Frontal cortex (tissue), 4 donors: ENCODE measurements around the gene RNF5. TPM values are rescaled to one million over a fixed set of nuclear protein-coding genes. Genes with fewer than 3 reads are reported as not detected.
"Not testable (repeated sequence)": the region's sequence is repeated elsewhere in the genome, so short reads cannot be mapped to it uniquely, and the experiment has no call there.

Source experiments
- DNase-seq, 2 donors: peaks; one replicate each; pipeline ENCODE4 v3.0.0; 2012; ENCODE audit warnings: low spot score in 2 of 2
- FAIRE-seq: peaks from 2 replicates; lab custom pipeline; 2012; peaks lifted over from hg19 to GRCh38; lab: Jason Lieb, UNC
- total RNA-seq: library from RNA; depleted of rRNA; stranded (reverse); fragments of >200 nt; gene quantifications from one replicate; pipeline ENCODE4 v1.2.3, GENCODE V29; 2014
- donor health status: control.
- donor health status: control.
- donor health status: control.

Gene RNF5
- total RNA-seq, 1 donor from 2014 or later: 104 TPM

DNA sequence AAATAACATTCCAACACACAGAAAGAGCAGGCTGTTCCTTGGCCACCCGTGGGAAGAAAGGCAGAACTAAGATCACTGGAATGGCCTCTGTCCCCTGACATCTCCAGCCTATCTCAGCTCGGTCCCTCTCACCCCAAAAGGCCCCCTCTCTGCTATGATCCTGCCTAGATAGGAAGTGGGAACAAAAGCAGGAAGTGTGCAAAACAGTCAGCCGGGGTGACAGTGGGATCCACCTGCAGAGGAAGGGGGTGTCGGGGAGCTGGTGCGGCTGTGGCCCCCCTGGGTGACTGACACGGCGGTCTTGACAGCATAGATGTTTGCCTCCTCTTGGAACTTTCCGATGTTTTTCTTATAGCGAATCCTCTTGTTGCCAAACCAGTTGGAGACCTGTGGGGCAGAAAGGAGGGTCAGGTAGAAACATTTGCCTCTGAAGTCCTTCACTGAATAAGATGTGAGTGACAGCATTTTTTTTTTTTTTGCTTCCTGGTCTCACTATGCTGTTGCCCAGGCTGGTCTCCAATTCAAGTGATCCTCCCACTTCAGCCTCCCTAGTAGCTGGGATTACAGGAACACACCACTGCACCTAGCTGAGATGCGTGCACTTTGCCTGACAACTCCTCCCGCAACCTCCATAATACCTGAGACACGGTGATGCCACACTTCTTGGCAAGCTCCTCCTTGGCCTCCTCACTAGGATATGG, 9.0 kb downstream of the RNF5 start:
- FAIRE-seq: no peak
- no peak for DNase-seq

DNA sequence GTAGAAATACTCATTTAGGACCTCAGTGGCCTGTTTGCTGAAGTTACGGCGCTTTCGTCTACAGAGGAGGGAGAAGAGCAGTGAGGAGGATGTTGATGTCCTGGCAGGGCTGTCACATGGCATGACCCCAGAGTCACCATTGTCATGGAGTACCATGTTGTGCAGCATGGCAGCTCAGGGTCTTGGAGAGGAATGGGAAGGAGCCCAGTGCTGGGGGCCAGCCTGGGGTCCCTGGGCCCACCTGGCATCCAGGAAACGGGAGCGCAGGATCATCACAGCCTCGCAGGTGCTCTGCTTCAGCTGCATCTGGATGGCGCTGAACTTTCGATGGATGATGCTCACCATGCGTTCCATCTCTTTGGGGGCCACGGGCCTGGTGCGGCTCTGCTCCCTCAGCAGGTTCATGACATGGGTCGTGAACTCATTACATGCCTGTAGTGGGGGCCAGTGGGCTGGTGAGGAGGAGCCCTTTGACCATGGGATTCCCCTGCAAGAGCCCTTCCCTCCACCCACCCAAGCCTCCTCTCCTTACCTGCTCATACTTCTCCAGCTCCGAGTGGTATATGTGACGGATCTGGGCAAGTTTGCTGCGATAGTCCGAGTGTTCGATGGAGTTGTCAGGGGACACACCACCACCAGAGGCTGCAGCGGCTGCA, 9.6 kb downstream of the RNF5 start:
- DNase-seq, FAIRE-seq: not testable (repeated sequence)

DNA sequence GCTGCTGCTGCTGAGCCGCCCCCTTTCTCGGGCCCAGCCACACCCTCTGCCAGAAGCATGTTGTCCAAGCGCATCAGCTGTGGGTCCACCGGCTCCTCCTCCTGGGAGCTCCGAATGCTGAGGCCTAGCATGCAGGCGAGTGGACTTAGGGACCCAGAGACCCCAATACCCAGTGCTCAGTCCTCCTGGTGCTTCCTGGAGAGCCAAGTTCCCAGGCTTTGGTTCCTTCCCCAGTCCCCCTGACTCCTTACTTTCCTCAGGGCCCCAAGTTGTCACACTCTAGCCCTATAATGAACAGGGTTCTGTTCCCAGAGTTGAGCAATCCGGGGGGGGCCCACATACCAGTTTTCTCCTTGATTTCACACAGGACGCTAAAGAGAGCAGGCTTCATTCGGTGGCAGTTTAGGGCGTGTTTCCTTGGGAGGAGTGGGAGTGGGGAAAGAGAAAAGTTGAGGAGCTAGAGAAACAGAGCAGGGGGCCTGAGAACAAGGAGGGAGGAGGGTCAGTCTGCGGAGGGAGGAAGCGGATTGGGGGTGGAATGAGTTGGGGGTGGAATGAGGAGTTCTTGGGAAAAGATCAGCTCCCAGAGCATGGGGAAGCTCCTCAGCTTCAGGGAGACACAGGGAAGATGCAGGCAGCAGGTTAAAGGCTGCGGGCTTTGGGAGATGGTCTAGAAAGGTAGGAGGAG, 10.3 kb downstream of the RNF5 start:
- no peak for DNase-seq
- no peak for FAIRE-seq

DNA sequence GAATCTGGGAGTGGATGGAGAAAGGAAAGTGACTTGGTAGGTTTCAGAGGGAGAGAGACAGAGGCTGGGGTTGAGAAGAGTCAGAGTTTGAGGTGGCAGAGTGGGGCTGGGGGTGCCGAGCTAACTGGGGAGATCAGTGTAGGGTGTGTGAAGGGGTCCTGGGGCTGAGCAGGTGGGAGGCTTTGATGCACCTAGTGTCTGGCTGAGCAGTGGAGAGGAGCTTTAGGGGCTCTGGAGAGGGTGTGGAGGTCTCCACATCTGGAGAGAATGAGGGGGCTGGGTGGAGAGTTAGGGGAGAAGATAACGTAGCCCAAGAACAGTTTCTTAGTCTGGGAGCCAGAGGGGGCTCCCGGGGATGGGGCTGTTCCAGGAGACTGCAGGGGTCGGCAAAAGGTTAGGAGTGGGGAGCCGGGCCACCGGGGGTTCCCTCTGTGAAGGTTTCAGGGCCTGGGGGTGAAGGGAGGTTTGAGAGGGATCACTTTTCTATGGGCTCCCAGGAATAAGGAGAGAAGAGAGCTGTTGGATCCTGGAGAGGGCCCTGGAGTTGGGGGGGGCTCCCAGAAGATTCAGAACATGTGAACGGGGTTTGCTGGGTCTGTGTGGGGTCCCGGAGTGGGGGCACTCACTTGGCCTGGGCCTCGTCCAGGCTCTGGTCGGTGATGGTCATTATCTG, 11.0 kb downstream of the RNF5 start:
- no peak for DNase-seq
- no peak for FAIRE-seq

DNA sequence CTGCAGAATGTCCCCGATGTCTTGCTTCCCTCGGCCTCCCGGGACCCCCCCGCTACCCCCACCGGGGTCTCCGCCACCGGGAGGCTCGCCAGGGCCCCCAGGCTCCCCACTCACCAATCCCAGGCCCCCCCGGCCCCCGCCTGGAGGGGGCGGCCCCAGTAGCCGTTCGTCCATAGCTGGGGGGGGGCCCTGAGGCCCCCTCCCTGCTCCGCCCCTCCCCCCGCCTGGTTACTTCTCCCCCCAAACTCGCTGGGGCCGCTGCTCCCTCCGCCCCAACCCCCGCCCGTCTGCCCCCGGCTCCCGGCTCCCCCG, 11.5 kb downstream of the RNF5 start:
- no peak for FAIRE-seq
- no peak for DNase-seq

DNA sequence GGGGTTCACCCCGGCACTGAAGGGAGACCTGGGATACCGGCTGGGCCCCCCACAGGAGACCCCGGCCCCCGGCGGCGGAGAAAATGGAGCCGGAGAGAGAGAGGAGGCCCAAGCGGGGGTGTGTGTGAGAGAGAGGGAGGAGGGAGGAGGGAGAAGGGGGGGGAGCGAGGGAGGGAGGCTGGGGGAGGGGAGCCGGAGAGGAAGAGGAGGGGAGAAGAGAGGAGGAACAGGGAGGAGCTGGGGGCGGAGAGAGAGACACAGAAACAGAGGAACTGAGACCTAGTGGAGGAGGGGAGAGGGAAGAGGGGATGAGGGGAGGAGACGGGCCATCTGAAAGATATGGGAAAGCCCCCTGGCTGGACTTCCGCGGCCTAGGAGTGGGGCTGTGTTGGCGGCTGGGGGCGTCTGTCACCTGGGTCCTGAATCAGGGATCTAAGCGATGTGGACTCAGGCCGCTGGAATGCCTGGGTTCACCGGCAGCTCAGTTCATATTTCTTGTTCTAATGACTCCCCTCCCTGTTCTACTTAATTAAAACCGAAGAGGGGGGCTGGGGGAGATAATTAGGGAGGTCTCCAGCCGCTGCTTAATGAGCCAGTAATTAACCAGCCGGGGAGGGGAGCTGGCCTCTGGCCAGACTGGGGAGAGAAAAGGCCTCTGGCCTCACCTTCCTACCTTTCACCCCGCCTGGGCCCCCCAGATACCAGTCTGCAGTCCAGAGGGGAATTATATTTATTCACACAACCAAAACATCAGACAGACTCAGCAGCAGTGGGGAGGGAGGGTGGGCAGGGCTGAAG, 12.0 kb downstream of the RNF5 start, which contains the start of gene PBX2:
TSS of gene PBX2 (minus strand) at position 149 of the 798 bp plus-strand sequence. CDS start 287 bp downstream, outside the sequence.
- DNase-seq (peak; percentile 82 to 87), FAIRE-seq (no peak)

DNA sequence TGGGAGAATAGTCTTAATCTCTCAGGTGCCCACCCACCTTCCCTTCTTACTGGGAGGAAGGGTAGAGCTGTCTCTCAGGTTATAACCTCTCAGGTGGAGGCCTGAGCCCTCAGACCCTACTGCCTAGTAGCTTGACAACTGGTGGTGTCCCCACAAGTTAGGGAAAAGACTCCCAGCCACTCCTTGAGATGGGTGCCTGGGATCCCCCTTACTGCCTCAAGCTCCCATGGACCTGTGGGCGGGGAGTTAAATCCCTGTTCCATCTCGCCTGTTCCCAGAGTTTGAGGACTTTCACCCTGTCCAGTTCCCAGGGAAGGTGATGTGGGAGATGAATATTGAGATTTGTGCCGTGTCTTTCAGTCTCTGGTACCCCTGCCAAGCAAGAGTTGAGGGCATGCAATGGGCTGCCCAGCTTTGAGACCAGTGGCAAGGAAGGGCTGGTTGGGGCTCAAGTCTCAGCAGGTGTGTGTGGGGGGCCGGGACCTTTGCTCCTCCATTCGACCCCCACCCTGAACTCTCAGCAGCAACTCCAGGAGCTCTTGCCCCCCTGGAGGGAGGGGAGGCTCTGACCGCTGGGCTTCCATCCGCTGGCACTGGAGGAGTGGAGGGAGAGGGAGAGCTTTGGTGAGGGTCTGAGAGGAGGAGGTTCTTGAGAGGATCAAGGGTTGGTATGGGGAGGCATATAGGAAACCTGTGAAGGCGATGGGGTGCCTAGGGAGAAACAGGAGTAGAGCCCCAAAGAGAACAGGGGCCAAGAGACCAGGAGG, 12.9 kb downstream of the RNF5 start:
- no peak for DNase-seq
- no peak for FAIRE-seq

DNA sequence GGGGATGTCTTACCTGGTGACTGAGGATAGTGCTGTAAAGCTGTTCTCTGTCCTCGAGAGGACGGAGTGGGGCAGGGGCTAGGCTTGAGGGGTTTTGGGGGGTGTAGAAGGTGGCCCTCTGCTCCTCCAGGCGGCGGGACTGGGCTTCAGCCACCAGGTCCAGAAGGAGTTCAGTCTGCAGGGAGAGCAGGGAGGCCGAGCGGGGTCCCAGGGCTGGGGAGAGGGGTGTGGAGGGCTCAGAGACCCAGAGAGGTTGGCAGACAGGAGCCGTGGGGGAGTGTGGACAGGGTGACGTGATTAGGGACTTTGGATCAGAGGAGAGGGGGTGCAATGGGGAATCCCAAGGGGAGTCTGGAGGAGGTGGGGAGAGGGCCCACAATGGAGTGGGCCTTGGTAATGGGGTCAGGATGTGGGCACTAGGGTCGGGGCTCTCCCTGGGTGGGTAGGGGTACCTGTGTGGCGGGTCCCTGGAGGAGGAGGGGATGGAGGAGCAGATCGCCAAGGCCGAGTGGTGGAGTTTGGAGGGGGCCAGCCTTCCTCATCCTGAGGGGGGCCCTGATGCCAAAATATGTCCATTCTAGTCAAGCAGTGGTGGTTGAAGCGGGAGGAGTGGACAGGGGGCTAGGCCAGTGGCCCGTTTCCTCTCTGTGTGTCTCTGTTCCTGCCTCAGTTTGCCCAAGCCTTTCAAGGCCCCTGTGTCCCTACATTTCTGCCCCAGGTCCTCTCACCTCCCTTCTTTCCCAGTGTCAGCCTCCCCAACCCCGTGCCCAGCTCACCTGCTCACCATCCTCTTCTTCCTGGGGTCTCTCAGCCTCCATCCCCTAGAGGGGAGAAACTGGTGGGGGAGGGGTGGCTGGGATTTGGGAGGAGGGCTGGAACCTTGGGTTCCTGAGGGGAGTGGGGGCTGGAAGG, 13.7 kb downstream of the RNF5 start:
- DNase-seq: no peak
- no peak for FAIRE-seq

DNA sequence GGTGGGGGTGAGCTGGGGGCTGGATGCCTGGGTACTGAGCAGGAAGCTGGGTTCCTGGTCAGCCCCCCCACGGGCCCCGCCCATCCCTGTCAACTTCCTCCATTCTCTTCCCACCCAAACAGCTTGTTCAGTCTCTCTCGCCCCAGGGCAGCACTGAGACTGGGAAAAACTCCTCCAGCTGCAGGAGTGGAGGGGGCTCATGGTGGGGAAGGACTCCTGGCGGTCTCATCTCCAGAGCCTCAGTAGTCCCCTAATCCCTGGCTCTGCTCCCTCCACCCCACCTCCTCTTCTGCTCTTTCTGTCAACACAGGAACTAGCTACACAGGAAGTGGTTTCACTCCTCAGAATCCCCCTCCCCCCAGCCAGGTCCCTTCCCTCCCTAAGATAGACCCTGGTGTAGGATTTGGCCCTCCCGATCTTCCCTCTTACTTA, 14.4 kb downstream of the RNF5 start, which contains the start of gene GPSM3:
TSS of gene GPSM3 (minus strand) at position 36 of the 432 bp plus-strand sequence. CDS start 130 bp downstream, outside the sequence.
- DNase-seq (no peak), FAIRE-seq (no peak)

DNA sequence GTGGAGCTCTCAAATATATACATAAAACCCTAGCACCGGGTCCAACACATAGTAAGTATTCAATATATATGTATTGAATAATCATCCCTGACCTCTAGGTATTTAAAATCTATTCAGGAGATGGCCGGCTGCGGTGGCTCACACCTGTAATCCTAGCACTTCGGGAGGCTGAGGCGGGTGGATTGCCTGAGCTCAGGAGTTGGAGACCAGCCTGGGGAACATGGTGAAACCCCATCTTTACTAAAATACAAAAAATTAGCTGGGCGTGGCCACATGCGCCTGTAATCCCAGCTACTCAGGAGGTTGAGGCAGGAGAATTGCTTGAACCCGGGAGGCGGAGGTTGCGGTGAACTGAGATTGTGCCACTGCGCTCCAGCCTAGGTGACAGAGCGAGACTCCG, 14.9 kb downstream of the RNF5 start:
- FAIRE-seq, DNase-seq: not testable (repeated sequence)

DNA sequence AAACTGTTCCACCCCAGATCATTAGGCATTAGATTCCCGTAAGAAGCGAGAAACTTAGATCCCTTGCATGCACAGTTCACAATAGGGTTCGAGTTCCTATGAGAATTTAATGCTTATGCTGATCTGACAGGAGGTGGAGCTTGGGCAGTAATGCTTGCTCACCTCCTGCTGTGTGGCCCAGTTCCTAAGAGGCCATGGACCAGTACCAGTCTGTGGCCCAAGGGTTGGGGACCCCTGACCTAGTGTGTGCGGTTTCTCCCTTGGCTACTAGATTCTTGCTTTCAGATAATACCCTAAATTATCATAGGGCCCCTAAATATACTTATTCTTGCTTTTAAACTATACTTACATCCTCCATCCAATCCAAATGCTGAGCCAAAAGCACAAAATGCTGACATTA, 16.2 kb downstream of the RNF5 start:
- no peak for FAIRE-seq

DNA sequence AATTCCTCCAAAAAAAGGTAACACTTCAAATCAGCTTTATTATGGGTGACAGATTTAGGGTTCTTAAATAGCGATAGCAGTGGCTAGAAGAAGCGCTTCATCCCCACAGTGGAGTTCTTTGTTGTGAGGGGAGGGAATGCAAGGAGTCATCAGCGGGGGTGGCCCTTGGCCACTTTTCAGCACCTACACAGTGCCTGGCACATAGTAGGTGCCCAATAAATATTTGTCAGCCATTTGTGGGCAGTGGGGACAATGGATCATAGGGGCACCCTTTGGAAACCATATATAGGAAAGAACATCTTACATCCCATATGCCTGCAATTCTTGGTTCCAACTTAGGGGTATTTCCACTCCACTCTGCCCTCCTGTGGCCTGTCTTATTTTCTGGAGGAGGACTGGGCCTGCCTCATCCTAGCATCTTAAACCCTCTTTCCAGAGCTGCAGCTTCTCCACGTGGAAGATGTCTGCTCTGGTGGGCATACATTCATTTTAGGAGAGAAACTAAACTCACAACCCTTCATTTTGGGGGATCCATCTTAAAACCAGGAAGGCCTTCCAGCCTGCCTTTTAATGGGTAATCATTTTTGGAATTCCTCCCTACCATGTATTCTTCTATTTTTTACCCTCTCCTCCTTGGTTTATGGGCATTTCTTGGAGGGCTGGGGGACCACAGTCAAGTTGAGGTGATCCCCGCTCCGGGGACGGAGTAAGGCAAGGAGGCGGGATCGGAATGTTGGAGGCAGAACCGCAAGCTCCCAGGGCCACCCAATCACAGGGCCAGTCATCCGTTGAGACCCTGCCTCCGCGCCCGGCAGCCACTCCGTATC, 16.8 kb downstream of the RNF5 start:
- DNase-seq: no peak
- FAIRE-seq: no peak

More for the DNA sequence above, 16.2 kb downstream of the RNF5 start:
- DNase-seq: no peak

DNA sequence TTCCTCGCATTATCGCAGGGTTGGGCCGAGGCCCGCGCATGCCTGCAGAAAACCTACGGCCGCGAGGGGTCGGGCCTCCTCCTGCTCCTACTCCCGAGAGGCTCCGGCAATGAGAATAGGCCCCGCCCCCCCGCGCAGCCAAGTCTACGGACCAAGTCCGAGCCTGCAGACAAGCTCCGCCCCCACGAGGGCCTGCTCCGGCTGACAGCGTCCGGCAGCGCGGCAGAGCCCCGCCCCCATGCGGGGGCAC, 17.4 kb downstream of the RNF5 start:
- DNase-seq (peak; percentile 92 to 95), FAIRE-seq (peak; percentile 21)

DNA sequence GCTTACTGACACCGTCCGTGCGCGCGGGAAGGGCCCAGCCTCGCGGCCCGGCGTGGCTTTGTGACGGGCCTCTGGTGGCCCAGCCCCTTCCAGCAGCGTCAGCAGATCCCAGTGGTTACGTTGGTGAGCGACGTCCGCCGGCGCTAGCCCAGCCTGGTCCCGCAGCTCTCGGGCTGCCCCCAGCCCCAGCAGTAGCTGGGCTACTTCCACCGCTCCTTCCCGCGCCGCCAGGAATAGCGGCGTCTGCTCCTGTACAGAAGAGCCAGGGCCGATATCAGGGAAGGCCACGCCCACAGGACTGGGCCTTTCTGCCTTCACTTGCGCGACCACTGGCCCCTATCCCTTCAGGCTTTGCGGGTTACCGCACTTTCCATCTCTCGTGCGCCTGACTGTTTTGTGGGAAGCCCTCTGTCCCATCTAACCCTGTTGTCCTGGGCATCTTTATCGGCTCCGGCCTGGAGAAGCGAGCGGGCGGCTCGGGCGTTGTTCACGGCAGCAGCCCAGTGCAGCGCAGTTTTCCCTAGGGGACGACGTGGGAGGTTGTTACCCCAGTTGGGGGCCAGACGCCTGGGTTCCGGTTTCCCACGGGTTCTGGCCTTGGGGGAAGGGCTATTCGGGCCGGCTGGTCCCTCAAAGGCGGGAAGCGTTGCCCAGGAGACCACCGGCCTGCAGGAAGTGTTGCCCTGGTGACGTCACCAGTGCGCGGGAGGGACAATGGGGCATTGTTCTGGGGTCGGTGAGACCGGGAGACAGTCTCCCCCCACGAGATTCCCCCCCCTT, 17.9 kb downstream of the RNF5 start:
- no peak for FAIRE-seq

DNA sequence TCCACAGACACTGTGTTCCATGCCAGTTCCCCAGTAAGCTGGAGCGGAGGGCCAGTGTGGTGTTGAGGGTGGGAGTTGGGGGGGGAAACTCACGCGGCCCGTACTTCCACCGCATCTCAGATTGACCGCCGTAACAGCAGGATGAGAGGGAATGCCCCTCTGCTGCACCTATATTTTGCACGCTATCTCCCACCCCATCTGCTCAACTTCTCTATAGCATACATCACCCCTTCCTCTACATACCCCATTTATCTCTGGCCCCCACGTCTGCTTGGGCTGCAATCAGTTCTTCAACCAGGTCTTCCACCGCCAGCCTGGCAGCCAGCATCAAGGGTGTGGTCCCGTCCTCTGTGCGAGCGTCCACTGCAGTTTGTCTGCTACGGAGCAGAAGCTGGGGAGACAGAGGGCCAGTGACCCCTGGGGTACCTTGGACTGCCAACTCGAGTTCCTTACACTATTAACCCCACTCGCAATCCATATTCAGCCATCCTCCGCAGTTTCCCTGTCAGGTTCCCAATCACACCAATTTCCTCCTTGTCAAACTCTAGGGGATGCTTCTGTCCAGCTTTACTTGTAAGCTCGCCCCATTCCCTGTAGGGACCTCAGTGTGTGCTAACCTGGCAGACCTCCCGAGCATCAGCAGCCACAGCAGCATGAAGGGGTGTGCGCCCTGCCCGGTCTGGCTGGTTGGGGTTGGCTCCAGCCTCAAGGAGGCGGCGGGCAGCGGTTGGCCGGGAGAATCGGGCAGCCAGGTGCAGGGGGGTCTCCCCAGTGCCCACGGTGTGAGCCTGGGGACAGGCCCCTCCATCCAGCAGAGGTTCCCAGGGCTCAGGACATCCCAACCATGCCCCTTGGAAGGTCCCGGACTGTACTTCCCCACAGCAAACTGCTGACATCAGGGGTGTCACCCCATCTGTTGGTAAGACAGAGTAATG, 18.7 kb downstream of the RNF5 start:
- no peak for FAIRE-seq
- DNase-seq: no peak

More for the DNA sequence above, 17.9 kb downstream of the RNF5 start:
- DNase-seq: peak; percentile 87 to 88
